Measurements from ENCODE around the gene DXO.
"Not testable (repeated sequence)": the region's sequence is repeated elsewhere in the genome, so short reads cannot be mapped to it uniquely, and the experiment has no call there.

DXO gene

GRCh38 chr6:31958741-31959739, 12.9 kb downstream of the DXO start, which contains the start of the genes NELFE and SKIC2:
TSS of gene NELFE (minus strand) at chr6:31958971. CDS start at chr6:31958446, 525 bp downstream.
TSS of gene SKIC2 (plus strand) at chr6:31959175. CDS start at chr6:31959193, 18 bp downstream.
- peak; percentile 84 to 99 (median 97) for DNase-seq

GRCh38 chr6:31958412-31958740, 13.6 kb downstream of the DXO start:
- peak in 2 of 56 donors; percentile 45 to 52 for DNase-seq

DNA sequence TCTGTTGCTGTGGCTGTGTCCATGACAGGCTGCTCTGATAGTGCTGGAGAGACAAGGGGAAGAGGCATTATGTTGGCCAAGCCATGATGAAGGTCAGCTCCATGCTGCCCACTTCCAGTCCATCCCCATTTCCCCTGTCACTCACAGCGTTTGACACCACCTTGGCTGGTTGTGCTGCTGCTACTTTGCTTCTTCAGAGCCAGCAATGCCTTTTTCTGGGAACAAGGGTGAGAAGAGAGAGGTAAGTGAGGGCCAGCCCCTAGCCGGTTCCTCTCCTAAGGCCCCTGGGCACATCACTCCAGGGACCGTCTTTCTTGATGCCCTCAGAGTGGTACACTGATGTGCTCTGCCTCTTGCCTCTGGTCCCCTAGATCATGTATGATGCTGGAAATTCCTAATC, 15.1 kb downstream of the DXO start:
- DNase-seq: no peak

- no peak for DNase-seq
These were observed 17.4 kb downstream of the DXO start for GRCh38 chr6:31954511-31954910.

DNA sequence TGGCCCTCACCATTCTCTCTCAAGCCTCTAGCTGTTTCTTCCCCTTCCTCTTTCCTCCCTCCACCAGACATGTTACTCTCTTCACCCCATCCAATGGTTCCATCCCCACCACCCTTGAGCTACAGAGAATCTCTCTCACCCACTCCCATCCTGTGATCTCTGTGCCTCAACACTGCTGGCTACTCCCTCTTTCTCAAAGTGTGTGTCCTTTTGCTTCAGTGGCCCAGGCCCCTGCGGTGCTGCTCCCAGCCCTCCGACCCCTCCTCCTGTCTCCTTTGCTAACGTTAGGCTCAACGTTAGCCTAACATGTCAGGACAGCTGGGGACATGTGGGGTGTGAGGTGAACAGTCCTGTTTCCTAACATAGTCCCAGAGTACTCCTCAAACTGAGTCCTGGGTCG, 19.0 kb downstream of the DXO start:
- DNase-seq: no peak

GRCh38 chr6:31952140-31952805, 19.7 kb downstream of the DXO start:
- DNase-seq: peak in 20 of 56 donors; percentile 1 to 66 (median 16)

DNA sequence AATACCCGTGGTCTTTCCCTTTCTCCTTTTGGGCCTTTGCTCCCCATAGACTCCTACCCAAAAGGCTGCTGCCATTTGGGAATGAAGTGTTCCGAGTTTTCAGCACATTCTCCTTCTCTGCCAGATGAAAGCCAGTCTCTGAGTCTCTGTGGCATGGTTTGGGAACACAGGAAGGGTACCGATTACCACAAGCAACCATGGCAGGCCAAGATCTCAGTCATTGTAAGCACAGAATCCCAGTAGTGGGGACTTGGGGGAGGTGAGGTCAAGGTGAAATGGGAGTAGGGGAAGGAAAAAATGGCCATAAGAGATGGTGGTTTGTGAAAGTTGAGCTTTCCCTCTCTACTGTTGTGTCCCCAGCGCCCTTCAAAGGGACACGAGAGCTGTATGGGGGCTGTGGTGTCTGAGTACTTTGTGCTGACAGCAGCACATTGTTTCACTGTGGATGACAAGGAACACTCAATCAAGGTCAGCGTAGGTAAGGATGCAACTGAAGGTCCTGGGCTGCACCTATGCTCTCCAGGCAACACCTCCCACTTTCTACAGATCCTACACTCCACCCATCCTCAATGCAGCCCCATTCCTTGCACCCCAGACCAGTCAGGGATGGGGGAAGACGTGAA, 21.9 kb downstream of the DXO start:
- DNase-seq: no peak

- no peak for DNase-seq
These were observed 23.1 kb downstream of the DXO start for GRCh38 chr6:31948753-31949413.

GRCh38 chr6:31948306-31948705, 23.6 kb downstream of the DXO start:
- DNase-seq: no peak

- no peak for DNase-seq
These were observed 24.1 kb downstream of the DXO start for GRCh38 chr6:31947864-31948263.

DNA sequence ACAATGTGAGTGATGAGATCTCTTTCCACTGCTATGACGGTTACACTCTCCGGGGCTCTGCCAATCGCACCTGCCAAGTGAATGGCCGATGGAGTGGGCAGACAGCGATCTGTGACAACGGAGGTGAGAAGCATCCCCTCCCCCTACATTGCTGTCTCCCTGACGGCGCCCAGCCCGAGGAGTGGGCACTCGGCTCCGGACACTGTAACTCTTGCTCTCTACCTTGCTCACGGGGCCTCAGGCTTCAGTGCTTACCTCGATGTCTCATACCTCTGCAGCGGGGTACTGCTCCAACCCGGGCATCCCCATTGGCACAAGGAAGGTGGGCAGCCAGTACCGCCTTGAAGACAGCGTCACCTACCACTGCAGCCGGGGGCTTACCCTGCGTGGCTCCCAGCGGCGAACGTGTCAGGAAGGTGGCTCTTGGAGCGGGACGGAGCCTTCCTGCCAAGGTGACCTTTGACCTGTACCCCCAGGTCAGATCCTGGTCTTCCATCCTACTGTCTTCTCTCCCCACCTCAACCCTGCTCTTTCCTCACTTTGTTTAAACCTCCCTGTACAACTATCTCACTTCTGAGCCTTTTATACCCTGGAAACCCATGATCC, 24.8 kb downstream of the DXO start:
- DNase-seq: no peak

GRCh38 chr6:31946370-31946885, 25.5 kb downstream of the DXO start:
- no peak for DNase-seq

- DNase-seq: no peak
These were observed 26.2 kb downstream of the DXO start, which contains the start of gene CFB for GRCh38 chr6:31945507-31946369. TSS of gene CFB (plus strand) at chr6:31946095. CDS start at chr6:31946222, 127 bp downstream.

DNA sequence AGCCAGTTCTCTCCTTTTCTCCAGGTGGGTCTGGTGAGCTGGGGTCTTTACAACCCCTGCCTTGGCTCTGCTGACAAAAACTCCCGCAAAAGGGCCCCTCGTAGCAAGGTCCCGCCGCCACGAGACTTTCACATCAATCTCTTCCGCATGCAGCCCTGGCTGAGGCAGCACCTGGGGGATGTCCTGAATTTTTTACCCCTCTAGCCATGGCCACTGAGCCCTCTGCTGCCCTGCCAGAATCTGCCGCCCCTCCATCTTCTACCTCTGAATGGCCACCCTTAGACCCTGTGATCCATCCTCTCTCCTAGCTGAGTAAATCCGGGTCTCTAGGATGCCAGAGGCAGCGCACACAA, 26.8 kb downstream of the DXO start:
- DNase-seq: no peak

- DNase-seq: no peak
These were observed 28.2 kb downstream of the DXO start for GRCh38 chr6:31943742-31944141.

DNA sequence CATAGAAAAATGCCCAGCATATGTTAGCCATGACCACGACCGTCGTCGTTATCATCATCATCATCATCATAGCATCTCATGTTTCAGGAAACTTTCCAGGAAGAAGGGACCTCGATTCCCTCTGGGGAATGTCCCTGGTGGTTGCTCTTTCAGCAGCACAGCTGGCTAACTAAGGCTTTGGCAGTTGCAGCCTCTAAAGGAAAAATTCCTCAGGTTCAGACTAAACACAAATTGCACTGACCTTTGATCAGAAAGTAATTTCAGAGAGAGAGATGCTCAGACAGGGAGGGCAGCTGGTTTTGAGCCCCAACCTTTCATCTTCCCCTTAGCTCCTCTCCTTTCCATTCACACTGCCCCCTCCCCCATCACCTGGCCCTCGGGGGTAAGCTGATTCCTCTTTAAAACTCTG, 31.7 kb downstream of the DXO start:
- no peak for DNase-seq

GRCh38 chr6:31935823-31936222, 36.1 kb downstream of the DXO start:
- no peak for DNase-seq

DNA sequence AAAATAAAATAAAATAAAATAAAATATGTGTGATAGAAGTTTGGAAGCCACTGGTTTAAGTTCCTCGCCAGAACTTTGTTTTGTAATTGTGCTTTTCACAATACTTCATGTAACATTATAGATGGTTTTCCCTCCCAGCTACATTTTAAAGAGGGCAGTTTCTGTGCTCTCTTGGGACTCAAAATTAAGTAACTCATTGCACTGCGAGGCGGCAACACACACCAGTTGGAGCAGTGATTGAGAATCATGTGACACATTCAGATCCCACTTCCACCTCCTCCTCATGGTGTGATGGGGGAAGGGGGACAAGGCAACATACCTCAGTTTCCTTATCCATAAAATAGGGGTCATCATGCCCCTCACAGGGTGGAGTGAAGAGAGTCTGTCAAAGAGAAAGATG, 36.9 kb downstream of the DXO start:
- no peak for DNase-seq

DNA sequence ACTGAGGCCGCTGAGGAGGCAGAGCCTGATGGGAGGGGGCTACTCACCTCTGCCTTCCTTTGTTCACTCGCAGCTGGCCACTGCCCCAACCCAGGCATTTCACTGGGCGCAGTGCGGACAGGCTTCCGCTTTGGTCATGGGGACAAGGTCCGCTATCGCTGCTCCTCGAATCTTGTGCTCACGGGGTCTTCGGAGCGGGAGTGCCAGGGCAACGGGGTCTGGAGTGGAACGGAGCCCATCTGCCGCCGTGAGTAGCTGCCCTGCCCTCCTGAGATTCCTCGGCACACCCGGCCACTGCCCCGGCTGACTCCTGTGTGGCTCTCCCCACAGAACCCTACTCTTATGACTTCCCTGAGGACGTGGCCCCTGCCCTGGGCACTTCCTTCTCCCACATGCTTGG, 38.4 kb downstream of the DXO start:
- DNase-seq: no peak

GRCh38 chr6:31932137-31932536, 39.8 kb downstream of the DXO start:
- DNase-seq: not testable (repeated sequence)
